GM18526 (cell line): ENCODE results near the gene GPR17.

Experiments
- POLR2A ChIP-seq: IDR thresholded peaks from 3 replicates; pipeline ENCODE4 v1.6.1; 2011; ENCODE audit not compliant: insufficient read length; ENCODE audit errors: extremely low read depth

GPR17 gene

GRCh38 chr2:127640082-127641072 is 5.6 kb upstream of the GPR17 start:
- no peak for TF ChIP-seq POLR2A

- TF ChIP-seq POLR2A = no peak
These were observed 4.8 kb upstream of the GPR17 start for GRCh38 chr2:127641133-127641532.

- TF ChIP-seq POLR2A = no peak
These were observed 4.0 kb upstream of the GPR17 start for GRCh38 chr2:127641846-127642507.

GRCh38 chr2:127642706-127643438 is 3.1 kb upstream of the GPR17 start:
- no peak for TF ChIP-seq POLR2A

- TF ChIP-seq POLR2A = no peak
These were observed 2.4 kb upstream of the GPR17 start for GRCh38 chr2:127643439-127644065.

- no peak for TF ChIP-seq POLR2A
These were observed 1.6 kb upstream of the GPR17 start for GRCh38 chr2:127644066-127645025.

GRCh38 chr2:127645026-127645394 is 943 bp upstream of the GPR17 start:
- TF ChIP-seq POLR2A = no peak

- TF ChIP-seq POLR2A = no peak
These were observed 711 bp downstream of the GPR17 start for GRCh38 chr2:127646487-127647241.

- TF ChIP-seq POLR2A = no peak
These were observed 1.6 kb downstream of the GPR17 start for GRCh38 chr2:127647242-127648190.

- no peak for TF ChIP-seq POLR2A
These were observed 2.4 kb downstream of the GPR17 start for GRCh38 chr2:127648321-127648720.

GRCh38 chr2:127649100-127649611 is 3.2 kb downstream of the GPR17 start:
- TF ChIP-seq POLR2A = no peak

GRCh38 chr2:127649684-127650040 is 3.7 kb downstream of the GPR17 start:
- no peak for TF ChIP-seq POLR2A

GRCh38 chr2:127650041-127650784 is 4.3 kb downstream of the GPR17 start:
- TF ChIP-seq POLR2A = no peak
